ENCODE measurements around the gene PTPN21. TPM values are rescaled to one million over a fixed set of nuclear protein-coding genes. Genes with fewer than 3 reads are reported as not detected.

PTPN21 gene
- total RNA-seq, 1 donor from 2014 or later, result 30.1 TPM

DNA sequence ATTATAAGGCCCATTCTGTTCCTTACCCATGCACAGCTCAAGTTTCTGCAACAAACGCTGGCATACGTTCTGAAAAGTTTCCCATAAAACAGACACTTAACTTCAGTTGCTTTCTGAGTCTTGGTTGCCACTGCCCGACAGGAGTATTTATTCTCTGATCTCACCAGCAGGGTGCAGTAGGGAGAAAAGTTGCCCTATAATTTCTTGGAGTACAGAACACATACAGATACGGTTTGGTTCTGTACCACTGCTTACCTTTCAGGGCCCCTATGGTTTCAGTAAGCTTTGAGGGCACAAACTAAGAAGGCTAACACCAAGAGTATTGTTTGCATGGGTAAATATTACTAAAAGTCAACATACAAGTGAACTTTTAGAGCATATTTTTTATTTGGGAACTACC is 91.5 kb downstream of the PTPN21 start:
- no peaks in the 10 kb centered on the region for H3K27me3 ChIP-seq (ENCODE audit: insufficient read depth, low read length)
- FAIRE-seq (no peak), DNase-seq (ENCODE audit: low read depth) (no peak)
- no peak overlapping the region for H3K4me3 ChIP-seq (ENCODE audit: insufficient read depth, low read depth, low read length)
- peaks cover 6% of the 10 kb centered on the region for H3K4me1 ChIP-seq (ENCODE audit: insufficient read depth, low read length)
- H4K20me1 ChIP-seq (ENCODE audit: insufficient read depth, low read length), result peaks cover 8% of the 10 kb centered on the region
- H3K9me3 ChIP-seq (ENCODE audit: insufficient read depth, low read depth, low read length), result no peaks in the 10 kb centered on the region
- H2AFZ ChIP-seq (ENCODE audit: low read depth, low read length), result no peak overlapping the region
- Mint-ChIP-seq H3K9me3 (ENCODE audit: unreplicated experiment) (peaks cover 10% of the 10 kb centered on the region), H3K27ac (ENCODE audit: unreplicated experiment) (no peak overlapping the region), H3K4me3 (ENCODE audit: unreplicated experiment) (no peak overlapping the region), H3K36me3 (ENCODE audit: low read depth, unreplicated experiment) (peaks cover 40% of the 10 kb centered on the region), H3K27me3 (ENCODE audit: low read depth, unreplicated experiment) (no peaks in the 10 kb centered on the region), H3K4me1 (ENCODE audit: low read depth, unreplicated experiment) (peaks cover 1% of the 10 kb centered on the region)
- no peak overlapping the region for H3K4me2 ChIP-seq (ENCODE audit: low read length)
- H3K79me2 ChIP-seq (ENCODE audit: insufficient read depth, low read length), result no peaks in the 10 kb centered on the region
- no peak overlapping the region for H3K9ac ChIP-seq (ENCODE audit: low read length)
- H3K27ac ChIP-seq (ENCODE audit: low read depth, low read length), result no peak overlapping the region
- H3K36me3 ChIP-seq (ENCODE audit: insufficient read depth, low read length), result peaks cover 24% of the 10 kb centered on the region
- TF ChIP-seq, protein P1, sequence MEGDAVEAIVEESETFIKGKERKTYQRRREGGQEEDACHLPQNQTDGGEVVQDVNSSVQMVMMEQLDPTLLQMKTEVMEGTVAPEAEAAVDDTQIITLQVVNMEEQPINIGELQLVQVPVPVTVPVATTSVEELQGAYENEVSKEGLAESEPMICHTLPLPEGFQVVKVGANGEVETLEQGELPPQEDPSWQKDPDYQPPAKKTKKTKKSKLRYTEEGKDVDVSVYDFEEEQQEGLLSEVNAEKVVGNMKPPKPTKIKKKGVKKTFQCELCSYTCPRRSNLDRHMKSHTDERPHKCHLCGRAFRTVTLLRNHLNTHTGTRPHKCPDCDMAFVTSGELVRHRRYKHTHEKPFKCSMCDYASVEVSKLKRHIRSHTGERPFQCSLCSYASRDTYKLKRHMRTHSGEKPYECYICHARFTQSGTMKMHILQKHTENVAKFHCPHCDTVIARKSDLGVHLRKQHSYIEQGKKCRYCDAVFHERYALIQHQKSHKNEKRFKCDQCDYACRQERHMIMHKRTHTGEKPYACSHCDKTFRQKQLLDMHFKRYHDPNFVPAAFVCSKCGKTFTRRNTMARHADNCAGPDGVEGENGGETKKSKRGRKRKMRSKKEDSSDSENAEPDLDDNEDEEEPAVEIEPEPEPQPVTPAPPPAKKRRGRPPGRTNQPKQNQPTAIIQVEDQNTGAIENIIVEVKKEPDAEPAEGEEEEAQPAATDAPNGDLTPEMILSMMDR (IDR thresholded peaks at IDR 0.05; ENCODE audit: insufficient read depth, low read depth, low read length), result no peak
- no peak for TF ChIP-seq EZH2 (IDR thresholded peaks at IDR 0.05; ENCODE audit: insufficient read depth, low read length)

DNA sequence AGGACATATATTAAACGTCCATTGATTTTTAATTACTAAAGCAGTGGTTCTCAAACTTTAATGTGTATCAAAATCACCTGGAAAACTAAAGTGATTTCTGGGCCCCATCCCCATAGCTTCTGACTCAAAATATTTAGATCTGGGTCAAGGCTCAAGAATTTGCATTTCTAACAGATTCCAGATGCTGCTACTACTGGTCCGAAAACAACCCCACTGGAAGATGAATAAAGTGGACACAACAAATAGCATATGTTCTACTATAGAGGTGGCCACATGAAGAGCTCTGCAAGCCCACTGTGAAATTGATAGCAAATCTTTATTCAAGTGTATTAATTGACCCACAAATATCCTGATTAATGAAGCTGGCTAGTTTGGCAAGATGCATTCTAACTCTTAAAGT is 99.9 kb downstream of the PTPN21 start:
- no peak overlapping the region for H3K9ac ChIP-seq (ENCODE audit: low read length)
- FAIRE-seq (no peak), DNase-seq (ENCODE audit: low read depth) (peak; percentile 5)
- peaks cover 4% of the 10 kb centered on the region for H3K9me3 Mint-ChIP-seq (ENCODE audit: unreplicated experiment)
- no peaks in the 10 kb centered on the region for H4K20me1 ChIP-seq (ENCODE audit: insufficient read depth, low read length)
- H3K36me3 Mint-ChIP-seq (ENCODE audit: low read depth, unreplicated experiment), result peaks cover 33% of the 10 kb centered on the region
- TF ChIP-seq, protein P1 (IDR thresholded peaks at IDR 0.05; ENCODE audit: insufficient read depth, low read depth, low read length), result no peak
- TF ChIP-seq EZH2 (IDR thresholded peaks at IDR 0.05; ENCODE audit: insufficient read depth, low read length), result no peak
- no peak overlapping the region for H3K27ac ChIP-seq (ENCODE audit: low read depth, low read length)
- H3K4me2 ChIP-seq (ENCODE audit: low read length), result no peak overlapping the region
- no peaks in the 10 kb centered on the region for H3K36me3 ChIP-seq (ENCODE audit: insufficient read depth, low read length)
- H3K27ac Mint-ChIP-seq (ENCODE audit: unreplicated experiment), result no peak overlapping the region
- H3K4me1 ChIP-seq (ENCODE audit: insufficient read depth, low read length), result no peaks in the 10 kb centered on the region
- no peak overlapping the region for H2AFZ ChIP-seq (ENCODE audit: low read depth, low read length)
- H3K4me3 ChIP-seq (ENCODE audit: insufficient read depth, low read depth, low read length), result no peak overlapping the region
- no peaks in the 10 kb centered on the region for H3K79me2 ChIP-seq (ENCODE audit: insufficient read depth, low read length)
- no peaks in the 10 kb centered on the region for H3K9me3 ChIP-seq (ENCODE audit: insufficient read depth, low read depth, low read length)
- H3K4me3 Mint-ChIP-seq (ENCODE audit: unreplicated experiment), result no peak overlapping the region
- H3K27me3 ChIP-seq (ENCODE audit: insufficient read depth, low read length), result no peaks in the 10 kb centered on the region
- H3K4me1 Mint-ChIP-seq (ENCODE audit: low read depth, unreplicated experiment), result no peaks in the 10 kb centered on the region
- H3K27me3 Mint-ChIP-seq (ENCODE audit: low read depth, unreplicated experiment), result no peaks in the 10 kb centered on the region

DNA sequence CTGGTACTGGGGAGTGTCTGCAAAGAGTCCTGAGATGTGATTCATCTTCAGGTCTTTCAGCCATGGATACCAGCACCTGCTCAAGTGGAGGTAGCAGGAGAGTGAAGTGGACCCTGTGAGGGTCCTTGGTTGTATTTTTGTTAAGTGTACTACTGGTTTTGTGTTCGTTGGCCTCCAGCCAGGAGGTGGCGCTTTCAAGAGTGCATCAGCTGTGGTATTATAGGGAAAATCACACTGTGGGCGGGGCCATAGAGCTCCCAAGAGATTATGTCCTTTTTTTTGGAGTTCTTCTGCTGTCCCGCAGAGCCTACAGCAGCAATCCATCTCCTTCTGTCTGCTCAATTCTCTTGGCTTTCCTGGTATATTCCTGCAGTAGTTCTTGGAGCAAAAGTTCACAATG is 102.6 kb downstream of the PTPN21 start:
- Histone ChIP-seq H4K20me1 (ENCODE audit: insufficient read depth, low read length) (no peaks in the 10 kb centered on the region), H3K9me3 (ENCODE audit: insufficient read depth, low read depth, low read length) (no peaks in the 10 kb centered on the region), H3K9ac (ENCODE audit: low read length) (no peak overlapping the region), H3K4me2 (ENCODE audit: low read length) (no peak overlapping the region), H2AFZ (ENCODE audit: low read depth, low read length) (no peak overlapping the region), H3K36me3 (ENCODE audit: insufficient read depth, low read length) (no peaks in the 10 kb centered on the region), H3K27ac (ENCODE audit: low read depth, low read length) (no peak overlapping the region), H3K4me1 (ENCODE audit: insufficient read depth, low read length) (no peaks in the 10 kb centered on the region), H3K27me3 (ENCODE audit: insufficient read depth, low read length) (no peaks in the 10 kb centered on the region), H3K4me3 (ENCODE audit: insufficient read depth, low read depth, low read length) (no peak overlapping the region), H3K79me2 (ENCODE audit: insufficient read depth, low read length) (no peaks in the 10 kb centered on the region)
- Mint-ChIP-seq H3K27ac (ENCODE audit: unreplicated experiment) (no peak overlapping the region), H3K27me3 (ENCODE audit: low read depth, unreplicated experiment) (no peaks in the 10 kb centered on the region), H3K36me3 (ENCODE audit: low read depth, unreplicated experiment) (peaks cover 32% of the 10 kb centered on the region), H3K4me3 (ENCODE audit: unreplicated experiment) (no peak overlapping the region), H3K9me3 (ENCODE audit: unreplicated experiment) (no peaks in the 10 kb centered on the region), H3K4me1 (ENCODE audit: low read depth, unreplicated experiment) (no peaks in the 10 kb centered on the region)
- no peak for TF ChIP-seq EZH2 (IDR thresholded peaks at IDR 0.05; ENCODE audit: insufficient read depth, low read length)
- TF ChIP-seq, protein P1 (IDR thresholded peaks at IDR 0.05; ENCODE audit: insufficient read depth, low read depth, low read length), result no peak
- FAIRE-seq (no peak), DNase-seq (ENCODE audit: low read depth) (no peak)
